Upper lobe of right lung (tissue), 1 donor: ENCODE data around the gene CACNG4. TPM values are rescaled to one million over a fixed set of nuclear protein-coding genes. Genes with fewer than 3 reads are reported as not detected.

Source experiments
- ATAC-seq: fragments of 200-7000 bp; cut with Tn5 transposase; one replicate; pipeline ENCODE4 v1.9.1; 2020; ENCODE audit warnings: mild to moderate bottlenecking, moderate library complexity
- DNase-seq: peaks from one replicate; pipeline ENCODE4 v3.0.0-alpha.2; 2020
- H3K27ac ChIP-seq: fragments of 200-600 bp; one replicate; pipeline ENCODE4 v1.8.0; 2022
- H3K27me3 ChIP-seq: fragments of 200-600 bp; one replicate; pipeline ENCODE4 v1.8.0; 2022; ENCODE audit warnings: mild to moderate bottlenecking
- H3K36me3 ChIP-seq: fragments of 200-600 bp; one replicate; pipeline ENCODE4 v1.8.0; 2022
- H3K4me1 ChIP-seq: fragments of 200-600 bp; one replicate; pipeline ENCODE4 v1.8.0; 2022
- H3K4me3 ChIP-seq: fragments of 200-600 bp; one replicate; pipeline ENCODE4 v1.8.0; 2022; ENCODE audit warnings: mild to moderate bottlenecking
- H3K9me3 ChIP-seq: fragments of 200-600 bp; one replicate; pipeline ENCODE4 v1.8.0; 2022
- intact Hi-C: fragments of 100-400 bp; cut with DNase I; formaldehyde crosslinking; loops from one replicate; pipeline ENCODE4 v1.11.0; 2022
- total RNA-seq: library from RNA; stranded (reverse); fragmentation: NEBNext Ultra II Directional; extraction: Animal tissue kit (Norgen Biotek cat#: 25700); gene quantifications from one replicate; pipeline ENCODE4 v1.2.1, GENCODE V29; 2021
- TF ChIP-seq, protein P1 (sequence below): fragments of 200-600 bp; IDR thresholded peaks from one replicate; pipeline ENCODE4 v1.8.0; 2022; ENCODE audit warnings: antibody characterized with exemption
- donor health status: DM: no; HTN: yes; CAD: no; lungs with severe emphysema.

CACNG4 gene
- total RNA-seq, 1 donor from 2014 or later, result 9.3 TPM

DNA sequence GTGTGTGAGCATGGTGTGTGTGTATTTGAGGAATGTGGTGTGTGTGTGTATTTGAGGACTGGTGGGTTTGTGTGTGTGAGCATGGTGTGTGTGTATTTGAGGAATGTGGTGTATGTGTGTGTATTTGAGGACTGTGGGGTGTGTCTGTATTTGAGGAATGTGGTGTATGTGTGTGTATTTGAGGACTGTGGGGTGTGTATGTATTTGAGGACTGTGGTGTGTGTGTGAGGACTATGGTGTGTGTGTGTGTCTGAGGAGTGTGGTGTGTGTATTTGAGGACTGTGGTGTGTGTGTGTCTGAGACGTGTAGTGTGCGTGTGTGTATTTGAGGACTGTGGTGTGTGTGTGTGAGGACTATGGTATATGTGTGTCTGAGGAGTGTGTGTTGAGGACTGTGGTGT, 61.8 kb downstream of the CACNG4 start:
- H3K4me1 ChIP-seq, result no peaks in the 10 kb centered on the region
- H3K36me3 ChIP-seq, result no peaks in the 10 kb centered on the region
- no peaks in the 10 kb centered on the region for H3K9me3 ChIP-seq
- no peak overlapping the region for H3K4me3 ChIP-seq
- no peak overlapping the region for H3K27ac ChIP-seq
- no peaks in the 10 kb centered on the region for H3K27me3 ChIP-seq
- ATAC-seq, result peak; percentile 37
- intact Hi-C loops, result no loop called here
- TF ChIP-seq, protein P1, sequence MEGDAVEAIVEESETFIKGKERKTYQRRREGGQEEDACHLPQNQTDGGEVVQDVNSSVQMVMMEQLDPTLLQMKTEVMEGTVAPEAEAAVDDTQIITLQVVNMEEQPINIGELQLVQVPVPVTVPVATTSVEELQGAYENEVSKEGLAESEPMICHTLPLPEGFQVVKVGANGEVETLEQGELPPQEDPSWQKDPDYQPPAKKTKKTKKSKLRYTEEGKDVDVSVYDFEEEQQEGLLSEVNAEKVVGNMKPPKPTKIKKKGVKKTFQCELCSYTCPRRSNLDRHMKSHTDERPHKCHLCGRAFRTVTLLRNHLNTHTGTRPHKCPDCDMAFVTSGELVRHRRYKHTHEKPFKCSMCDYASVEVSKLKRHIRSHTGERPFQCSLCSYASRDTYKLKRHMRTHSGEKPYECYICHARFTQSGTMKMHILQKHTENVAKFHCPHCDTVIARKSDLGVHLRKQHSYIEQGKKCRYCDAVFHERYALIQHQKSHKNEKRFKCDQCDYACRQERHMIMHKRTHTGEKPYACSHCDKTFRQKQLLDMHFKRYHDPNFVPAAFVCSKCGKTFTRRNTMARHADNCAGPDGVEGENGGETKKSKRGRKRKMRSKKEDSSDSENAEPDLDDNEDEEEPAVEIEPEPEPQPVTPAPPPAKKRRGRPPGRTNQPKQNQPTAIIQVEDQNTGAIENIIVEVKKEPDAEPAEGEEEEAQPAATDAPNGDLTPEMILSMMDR, result no peak
- DNase-seq, result no peak

DNA sequence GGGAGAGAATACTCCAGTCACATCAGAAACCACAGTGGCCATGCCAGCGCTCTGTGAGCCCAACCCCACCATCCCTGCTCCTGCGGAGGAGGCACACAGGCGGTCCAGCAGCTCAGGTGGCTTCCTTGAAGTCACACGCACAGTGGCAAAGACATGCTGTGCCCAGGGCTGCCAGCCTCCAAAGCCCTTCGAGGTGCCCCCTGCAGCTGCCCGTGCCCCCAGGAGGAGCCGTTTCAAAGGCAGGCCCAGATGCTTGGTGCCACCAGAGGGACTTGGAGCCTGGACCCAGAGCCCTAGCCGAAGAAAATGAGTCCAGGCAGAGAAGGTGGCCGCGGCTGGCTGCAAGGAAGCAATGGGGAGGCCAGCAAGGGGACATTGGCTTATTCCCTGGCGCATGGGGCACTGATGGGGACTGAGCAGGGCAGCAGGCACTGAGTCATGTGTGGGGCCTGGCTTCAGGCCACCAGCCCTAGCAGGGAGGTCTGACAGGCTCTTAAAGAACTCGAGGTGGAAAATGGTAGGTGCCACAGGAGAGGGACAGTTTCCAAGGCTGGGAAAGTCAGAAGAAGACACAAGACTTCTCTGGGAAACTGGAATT, 62.6 kb downstream of the CACNG4 start:
- ATAC-seq (no peak), DNase-seq (peak; percentile 44)
- no peak overlapping the region for H3K4me3 ChIP-seq
- H3K27me3 ChIP-seq, result no peaks in the 10 kb centered on the region
- H3K27ac ChIP-seq, result no peak overlapping the region
- TF ChIP-seq, protein P1, result no peak
- intact Hi-C loops, result no loop called here
- no peaks in the 10 kb centered on the region for H3K9me3 ChIP-seq
- H3K36me3 ChIP-seq, result no peaks in the 10 kb centered on the region
- no peaks in the 10 kb centered on the region for H3K4me1 ChIP-seq

DNA sequence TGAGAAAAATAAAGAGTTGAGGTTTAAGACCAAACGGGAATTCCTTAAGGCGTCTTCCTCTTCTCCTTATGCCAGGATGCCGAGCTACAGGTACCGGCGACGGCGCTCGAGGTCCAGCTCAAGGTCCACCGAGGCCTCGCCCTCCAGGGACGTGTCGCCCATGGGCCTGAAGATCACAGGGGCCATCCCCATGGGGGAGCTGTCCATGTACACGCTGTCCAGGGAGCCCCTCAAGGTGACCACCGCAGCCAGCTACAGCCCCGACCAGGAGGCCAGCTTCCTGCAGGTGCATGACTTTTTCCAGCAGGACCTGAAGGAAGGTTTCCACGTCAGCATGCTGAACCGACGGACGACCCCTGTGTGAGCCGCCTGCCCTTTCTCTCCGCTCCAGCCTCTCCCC, 66.1 kb downstream of the CACNG4 start:
- no peaks in the 10 kb centered on the region for H3K4me1 ChIP-seq
- intact Hi-C loops, result no loop called here
- no peaks in the 10 kb centered on the region for H3K36me3 ChIP-seq
- H3K27ac ChIP-seq, result no peak overlapping the region
- TF ChIP-seq, protein P1, result no peak
- no peaks in the 10 kb centered on the region for H3K9me3 ChIP-seq
- ATAC-seq (no peak), DNase-seq (no peak)
- no peak overlapping the region for H3K4me3 ChIP-seq
- H3K27me3 ChIP-seq, result no peaks in the 10 kb centered on the region

DNA sequence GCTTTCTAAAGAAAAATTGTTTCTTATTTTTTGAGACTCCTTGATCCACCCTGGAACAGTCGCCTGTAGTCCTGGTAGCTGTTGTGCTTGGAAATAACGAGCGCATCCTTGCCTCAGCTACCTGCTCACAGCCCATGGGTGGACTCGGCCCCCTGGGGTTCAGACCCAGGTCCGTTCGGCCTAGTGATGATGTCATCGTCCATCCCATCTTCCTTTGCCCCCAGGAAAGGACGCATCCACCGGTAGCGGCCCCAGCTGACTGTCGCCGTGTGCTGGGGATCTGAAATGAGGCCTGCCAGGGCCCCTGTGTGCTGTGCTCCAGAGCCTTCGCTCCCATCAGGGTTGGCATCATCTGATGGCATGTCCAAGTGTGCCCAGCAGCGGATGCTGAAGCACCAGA, 67.9 kb downstream of the CACNG4 start:
- DNase-seq (no peak), ATAC-seq (no peak)
- H3K27me3 ChIP-seq, result no peaks in the 10 kb centered on the region
- intact Hi-C loops, result no loop called here
- no peak overlapping the region for H3K27ac ChIP-seq
- no peaks in the 10 kb centered on the region for H3K36me3 ChIP-seq
- H3K4me3 ChIP-seq, result no peak overlapping the region
- no peaks in the 10 kb centered on the region for H3K4me1 ChIP-seq
- TF ChIP-seq, protein P1, result no peak
- H3K9me3 ChIP-seq, result no peaks in the 10 kb centered on the region

DNA sequence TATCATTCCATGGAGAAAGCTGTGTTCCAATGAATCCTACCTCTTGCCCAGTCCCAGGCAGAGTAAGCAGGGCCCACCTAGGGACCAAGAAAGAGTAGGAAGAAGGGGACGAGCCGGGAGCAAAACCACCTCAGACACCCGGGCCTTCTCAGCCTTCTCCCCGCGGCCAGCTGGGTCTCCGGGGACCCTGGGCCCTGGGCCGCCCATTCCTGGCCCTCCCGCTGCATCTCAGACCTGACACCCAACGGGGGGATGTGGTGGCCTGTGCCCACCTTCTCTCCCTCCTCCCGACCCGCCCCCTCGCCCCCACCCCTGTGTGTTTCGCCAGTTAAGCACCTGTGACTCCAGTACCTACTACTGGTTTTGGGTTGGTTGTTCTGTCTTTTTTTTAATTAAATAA, 68.5 kb downstream of the CACNG4 start:
- Histone ChIP-seq H3K9me3 (no peaks in the 10 kb centered on the region), H3K4me1 (no peaks in the 10 kb centered on the region), H3K36me3 (no peaks in the 10 kb centered on the region), H3K27ac (no peak overlapping the region), H3K27me3 (no peaks in the 10 kb centered on the region), H3K4me3 (no peak overlapping the region)
- intact Hi-C loops, result no loop called here
- TF ChIP-seq, protein P1, result no peak
- DNase-seq (no peak), ATAC-seq (no peak)

DNA sequence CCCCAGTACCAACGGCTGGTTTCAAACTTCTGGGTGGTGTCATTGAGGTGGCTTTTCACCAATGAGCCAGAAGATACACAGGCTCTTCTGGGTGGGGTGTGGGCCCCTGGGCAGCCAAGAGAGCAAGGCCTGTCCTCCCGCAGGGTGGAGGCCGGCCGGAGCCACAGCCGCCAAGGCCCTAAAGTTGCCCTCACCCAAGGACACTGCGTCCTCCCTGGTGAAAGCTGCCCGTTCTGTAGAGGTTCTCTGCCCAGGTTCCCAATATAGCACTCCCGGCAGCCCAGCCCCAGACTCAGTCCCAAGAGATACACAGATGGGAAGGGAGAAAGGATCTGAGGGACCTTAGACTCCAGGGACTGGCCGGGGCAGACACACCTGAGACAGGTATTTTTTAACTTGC, 69.1 kb downstream of the CACNG4 start:
- ATAC-seq, result no peak
- no peak overlapping the region for H3K4me3 ChIP-seq
- DNase-seq, result no peak

More for the DNA sequence above, 69.1 kb downstream of the CACNG4 start:
- Histone ChIP-seq H3K27ac (no peak overlapping the region), H3K4me1 (no peaks in the 10 kb centered on the region), H3K27me3 (no peaks in the 10 kb centered on the region), H3K36me3 (no peaks in the 10 kb centered on the region), H3K9me3 (no peaks in the 10 kb centered on the region)
- TF ChIP-seq, protein P1, result no peak
- intact Hi-C loops, result no loop called here
